Tibial nerve (tissue), 4 donors: Measurements from ENCODE around the gene MUC20. TPM values are rescaled to one million over a fixed set of nuclear protein-coding genes. Genes with fewer than 3 reads are reported as not detected.
"Not testable (repeated sequence)": the region's sequence is repeated elsewhere in the genome, so short reads cannot be mapped to it uniquely, and the experiment has no call there.

Source experiments
- DNase-seq, 2 donors: peaks; one replicate each; pipeline ENCODE4 v3.0.0-alpha.2; 2019; ENCODE audit warnings: low spot score in 2 of 2
- H3K27ac ChIP-seq, 4 donors: fragments of 200-600 bp; sonication (generic) in 3 of 4; one replicate each; pipeline ENCODE4 v1.5.1; 2017 to 2019; ENCODE audit warnings: mild to moderate bottlenecking in 1 of 4
- H3K27me3 ChIP-seq, 2 donors: fragments of 200-600 bp; sonication (generic) in 1 of 2; one replicate each; pipeline versions ENCODE4 v1.5.1 to v1.6.0; 2017 to 2019
- H3K36me3 ChIP-seq, 3 donors: fragments of 200-600 bp; sonication (generic); one replicate each; pipeline ENCODE4 v1.5.1; 2018 to 2019
- H3K4me1 ChIP-seq, 4 donors: fragments of 200-600 bp; sonication (generic) in 3 of 4; one replicate each; pipeline ENCODE4 v1.5.1; 2017 to 2019
- H3K4me3 ChIP-seq, 4 donors: fragments of 200-600 bp; sonication (generic) in 3 of 4; one replicate each; pipeline ENCODE4 v1.5.1; 2017 to 2019; ENCODE audit warnings: mild to moderate bottlenecking in 1 of 4, moderate library complexity in 1 of 4
- H3K9me3 ChIP-seq, 4 donors: fragments of 200-600 bp; sonication (generic) in 3 of 4; one replicate each; pipeline ENCODE4 v1.5.1; 2017 to 2019
- CTCF ChIP-seq, 5 experiments: fragments of 200-600 bp in 3 of 5; fragments of 450-650 bp in 2 of 5; sonication (generic) in 3 of 5; IDR thresholded peaks; one replicate each; pipeline ENCODE4 v1.5.1; 2016 to 2019; ENCODE audit warnings: antibody characterized with exemption in 5 of 5, mild to moderate bottlenecking in 3 of 5, moderate library complexity in 2 of 5
- EP300 ChIP-seq, 2 donors: sonication (generic); formaldehyde crosslinking; IDR thresholded peaks; one replicate each; pipeline ENCODE4 v1.6.1; 2017; ENCODE audit warnings: antibody characterized with exemption in 2 of 2, mild to moderate bottlenecking in 1 of 2
- POLR2A ChIP-seq, 2 donors: fragments of 450-650 bp; IDR thresholded peaks; one replicate each; pipeline ENCODE4 v1.6.1; 2017; ENCODE audit warnings: antibody characterized with exemption in 2 of 2, mild to moderate bottlenecking in 2 of 2, moderate library complexity in 2 of 2
- WGBS, 2 donors: methylation state at CpG; one replicate each; pipeline ENCODE4 v1.1.5; 2018; 5-methylcytosine and 5-hydroxymethylcytosine counted together
- small RNA-seq: library from RNA; depleted of rRNA; stranded (forward); fragments of <200 nt; gene quantifications from one replicate; pipeline ENCODE3, GENCODE V24; 2016
- total RNA-seq, 4 donors: library from RNA; depleted of rRNA; stranded (reverse); fragments of >200 nt; gene quantifications; one replicate each; pipeline ENCODE4 v1.1.0, GENCODE V29; 2016

The MUC20 gene
- total RNA-seq, 4 donors from 2014 or later, result 11.0 to 67.5 (median 22.9) TPM

- Histone ChIP-seq H3K27me3 (no peaks in the 10 kb centered on the region), H3K9me3 (no peaks in the 10 kb centered on the region), H3K4me3 (no peak overlapping the region), H3K36me3 (no peaks in the 10 kb centered on the region), H3K27ac (no peak overlapping the region), H3K4me1 (no peaks in the 10 kb centered on the region)
- WGBS, 2 donors, result 73 to 75% methylated on average over 11 of the region's 11 CpGs
- DNase-seq, result no peak
- TF ChIP-seq POLR2A (IDR thresholded peaks at IDR 0.05) (no peak), CTCF (IDR thresholded peaks at IDR 0.05) (no peak), EP300 (IDR thresholded peaks at IDR 0.05) (no peak)
Observed at GRCh38 chr3:195777975-195778374, 57.2 kb downstream of the MUC20 start.

DNA sequence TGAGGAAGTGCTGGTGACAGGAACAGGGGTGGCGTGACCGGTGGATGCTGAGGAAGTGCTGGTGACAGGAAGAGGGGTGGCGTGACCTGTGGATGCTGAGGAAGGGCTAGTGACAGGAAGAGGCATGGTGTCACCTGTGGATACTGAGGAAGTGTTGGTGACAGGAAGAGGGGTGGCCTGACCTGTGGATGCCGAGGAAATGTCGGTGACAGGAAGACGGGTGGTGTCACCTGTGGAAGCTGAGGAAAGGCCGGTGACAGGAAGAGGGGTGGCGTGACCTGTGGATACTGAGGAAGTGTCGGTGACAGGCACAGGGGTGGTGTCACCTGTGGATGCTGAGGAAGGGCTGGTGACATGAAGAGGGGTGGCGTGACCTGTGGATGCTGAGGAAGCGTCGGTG is 60.5 kb downstream of the MUC20 start:
- not testable (repeated sequence) for H3K4me3 ChIP-seq, H3K36me3 ChIP-seq, H3K27me3 ChIP-seq, H3K9me3 ChIP-seq, H3K4me1 ChIP-seq, H3K27ac ChIP-seq, DNase-seq
- 79 to 90% methylated on average over 12 of the region's 12 CpGs for WGBS, 2 donors

Small RNA genes lying within 50 kb of the gene (small RNA-seq; reads per million reads assigned to genes)
- gene MIR570, result not detected

Other genes starting within 250 kb of the MUC20 start
- 10 to 100 TPM; 66.6 to 98.1 (median 87.4) TPM for gene PPP1R2, start 177.7 kb upstream of the MUC20 start, total RNA-seq
- gene APOD, start 137.0 kb upstream of the MUC20 start, total RNA-seq, result 1,000 to 10,000 TPM; 1,911 to 7,779 (median 5,257) TPM
- gene MUC4, start 91.0 kb downstream of the MUC20 start, total RNA-seq, result not detected
- 10 to 100 TPM; 22.2 to 81.9 (median 34.0) TPM for gene TNK2, start 187.6 kb downstream of the MUC20 start, total RNA-seq